Parathyroid adenoma (tissue), 2 donors: ENCODE measurements around the gene SHROOM3.
A peak's percentile ranks its signal among the peaks of the same experiment; 100 is the strongest.

ENCODE experiments used
- H2AFZ ChIP-seq: fragments of 300-600 bp; sonication (generic); one replicate; pipeline ENCODE4 v1.7.0; 2017; ENCODE audit warnings: antibody characterized with exemption, mild to moderate bottlenecking
- H3K27ac ChIP-seq: fragments of 300-600 bp; sonication (generic); one replicate; pipeline ENCODE4 v1.7.0; 2017
- H3K27me3 ChIP-seq: fragments of 300-600 bp; sonication (generic); one replicate; pipeline ENCODE4 v1.7.0; 2017; ENCODE audit warnings: low read length; ENCODE audit not compliant: control insufficient read depth, insufficient read depth
- H3K36me3 ChIP-seq: fragments of 300-600 bp; sonication (generic); one replicate; pipeline ENCODE4 v1.7.0; 2017; ENCODE audit warnings: low read length; ENCODE audit not compliant: control insufficient read depth, insufficient read depth
- H3K4me1 ChIP-seq: fragments of 300-600 bp; sonication (generic); one replicate; pipeline ENCODE4 v1.7.0; 2017; ENCODE audit warnings: control low read depth
- H3K4me2 ChIP-seq: fragments of 300-600 bp; sonication (generic); one replicate; pipeline ENCODE4 v1.7.0; 2017; ENCODE audit warnings: low read length
- H3K4me3 ChIP-seq: fragments of 300-600 bp; sonication (generic); one replicate; pipeline ENCODE4 v1.7.0; 2017; ENCODE audit warnings: low read depth, low read length
- H3K79me2 ChIP-seq: fragments of 300-600 bp; sonication (generic); one replicate; pipeline ENCODE4 v1.7.0; 2017; ENCODE audit warnings: control low read depth
- H3K9ac ChIP-seq: fragments of 300-600 bp; sonication (generic); one replicate; pipeline ENCODE4 v1.7.0; 2017; ENCODE audit warnings: mild to moderate bottlenecking
- H3K9me3 ChIP-seq: fragments of 300-600 bp; sonication (generic); one replicate; pipeline ENCODE4 v1.7.0; 2017; ENCODE audit warnings: low read length; ENCODE audit not compliant: control insufficient read depth
- TF ChIP-seq, protein P1 (sequence below): fragments of 300-600 bp; sonication (generic); IDR thresholded peaks from one replicate; pipeline ENCODE4 v1.7.0; 2017; ENCODE audit warnings: antibody characterized with exemption, mild to moderate bottlenecking
- donor health status: primary hyperparathyroidism.

SHROOM3 gene

DNA sequence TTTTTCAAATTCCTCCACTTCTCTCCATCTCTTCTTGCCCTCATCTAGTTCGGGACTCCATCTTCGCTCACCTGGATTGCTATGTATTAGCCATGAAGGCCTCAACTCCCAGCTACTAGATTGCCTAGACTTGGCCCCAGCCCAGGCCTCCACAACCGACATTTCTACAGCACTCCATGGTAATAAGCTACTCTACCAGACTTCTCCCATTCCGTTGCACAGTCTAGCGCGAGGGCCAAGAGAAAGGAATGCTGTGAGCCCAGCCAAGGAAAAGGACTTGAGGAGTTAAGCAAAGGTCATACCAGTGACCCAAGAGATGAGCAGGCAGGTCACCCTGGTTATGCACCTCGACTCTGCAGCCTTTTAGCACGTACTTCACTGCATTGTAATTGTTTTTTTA lies 387.3 kb downstream of the SHROOM3 start:
- Histone ChIP-seq H3K4me3 (no peak overlapping the region), H2AFZ (no peak overlapping the region), H3K4me2 (no peak overlapping the region), H3K9ac (no peak overlapping the region), H3K79me2 (no peaks in the 10 kb centered on the region), H3K27me3 (no peaks in the 10 kb centered on the region), H3K9me3 (no peaks in the 10 kb centered on the region), H3K27ac (no peak overlapping the region), H3K36me3 (no peaks in the 10 kb centered on the region), H3K4me1 (no peaks in the 10 kb centered on the region)
- TF ChIP-seq, protein P1, sequence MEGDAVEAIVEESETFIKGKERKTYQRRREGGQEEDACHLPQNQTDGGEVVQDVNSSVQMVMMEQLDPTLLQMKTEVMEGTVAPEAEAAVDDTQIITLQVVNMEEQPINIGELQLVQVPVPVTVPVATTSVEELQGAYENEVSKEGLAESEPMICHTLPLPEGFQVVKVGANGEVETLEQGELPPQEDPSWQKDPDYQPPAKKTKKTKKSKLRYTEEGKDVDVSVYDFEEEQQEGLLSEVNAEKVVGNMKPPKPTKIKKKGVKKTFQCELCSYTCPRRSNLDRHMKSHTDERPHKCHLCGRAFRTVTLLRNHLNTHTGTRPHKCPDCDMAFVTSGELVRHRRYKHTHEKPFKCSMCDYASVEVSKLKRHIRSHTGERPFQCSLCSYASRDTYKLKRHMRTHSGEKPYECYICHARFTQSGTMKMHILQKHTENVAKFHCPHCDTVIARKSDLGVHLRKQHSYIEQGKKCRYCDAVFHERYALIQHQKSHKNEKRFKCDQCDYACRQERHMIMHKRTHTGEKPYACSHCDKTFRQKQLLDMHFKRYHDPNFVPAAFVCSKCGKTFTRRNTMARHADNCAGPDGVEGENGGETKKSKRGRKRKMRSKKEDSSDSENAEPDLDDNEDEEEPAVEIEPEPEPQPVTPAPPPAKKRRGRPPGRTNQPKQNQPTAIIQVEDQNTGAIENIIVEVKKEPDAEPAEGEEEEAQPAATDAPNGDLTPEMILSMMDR = no peak

DNA sequence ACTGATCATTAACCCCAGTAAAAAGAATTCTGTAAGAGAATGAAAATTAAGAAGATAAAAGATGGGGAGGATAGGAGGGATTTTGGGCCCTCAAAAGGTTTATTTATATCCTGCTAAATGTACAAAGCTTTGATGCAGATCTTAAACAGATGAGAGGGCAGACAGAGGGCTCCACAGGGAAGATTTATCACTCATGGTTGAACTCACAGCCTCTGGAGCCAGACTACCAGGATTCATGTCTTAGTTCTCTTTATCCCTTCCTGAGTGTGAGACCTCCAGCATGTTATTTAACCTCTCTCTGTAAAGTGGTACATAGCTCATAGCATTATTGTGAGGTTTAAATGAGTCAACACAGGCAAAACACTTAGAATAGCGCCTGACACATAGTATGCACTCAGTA lies 388.5 kb downstream of the SHROOM3 start:
- Histone ChIP-seq H3K27me3 (no peaks in the 10 kb centered on the region), H3K79me2 (no peaks in the 10 kb centered on the region), H3K4me3 (no peak overlapping the region), H3K27ac (no peak overlapping the region), H2AFZ (no peak overlapping the region), H3K4me1 (no peaks in the 10 kb centered on the region), H3K9me3 (no peaks in the 10 kb centered on the region), H3K4me2 (no peak overlapping the region), H3K9ac (no peak overlapping the region), H3K36me3 (no peaks in the 10 kb centered on the region)
- TF ChIP-seq, protein P1 = no peak

DNA sequence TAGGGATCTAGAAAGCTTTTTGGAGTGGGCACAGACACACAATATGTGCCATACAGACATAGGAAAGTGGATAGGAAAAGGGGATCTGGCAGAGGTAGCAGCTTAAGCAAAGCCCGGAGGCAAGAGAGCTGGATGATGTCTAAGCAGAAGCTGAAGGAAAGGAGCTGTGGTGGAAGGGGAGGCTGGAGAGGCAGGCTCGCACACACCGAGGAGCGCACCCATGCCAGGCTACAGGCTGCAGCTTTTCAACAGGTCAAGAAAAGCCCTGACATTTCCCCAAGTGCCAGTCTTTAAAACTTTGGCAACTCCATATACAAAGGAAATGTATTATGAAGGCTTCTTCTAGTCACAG lies 395.6 kb downstream of the SHROOM3 start:
- Histone ChIP-seq H3K9ac (no peak overlapping the region), H3K27ac (peak overlapping the region; percentile 73), H3K9me3 (no peaks in the 10 kb centered on the region), H3K4me1 (peaks cover 16% of the 10 kb centered on the region), H3K4me2 (no peak overlapping the region), H3K36me3 (no peaks in the 10 kb centered on the region), H3K79me2 (no peaks in the 10 kb centered on the region), H3K4me3 (no peak overlapping the region), H2AFZ (peak overlapping the region; percentile 82), H3K27me3 (no peaks in the 10 kb centered on the region)
- TF ChIP-seq, protein P1 = no peak

DNA sequence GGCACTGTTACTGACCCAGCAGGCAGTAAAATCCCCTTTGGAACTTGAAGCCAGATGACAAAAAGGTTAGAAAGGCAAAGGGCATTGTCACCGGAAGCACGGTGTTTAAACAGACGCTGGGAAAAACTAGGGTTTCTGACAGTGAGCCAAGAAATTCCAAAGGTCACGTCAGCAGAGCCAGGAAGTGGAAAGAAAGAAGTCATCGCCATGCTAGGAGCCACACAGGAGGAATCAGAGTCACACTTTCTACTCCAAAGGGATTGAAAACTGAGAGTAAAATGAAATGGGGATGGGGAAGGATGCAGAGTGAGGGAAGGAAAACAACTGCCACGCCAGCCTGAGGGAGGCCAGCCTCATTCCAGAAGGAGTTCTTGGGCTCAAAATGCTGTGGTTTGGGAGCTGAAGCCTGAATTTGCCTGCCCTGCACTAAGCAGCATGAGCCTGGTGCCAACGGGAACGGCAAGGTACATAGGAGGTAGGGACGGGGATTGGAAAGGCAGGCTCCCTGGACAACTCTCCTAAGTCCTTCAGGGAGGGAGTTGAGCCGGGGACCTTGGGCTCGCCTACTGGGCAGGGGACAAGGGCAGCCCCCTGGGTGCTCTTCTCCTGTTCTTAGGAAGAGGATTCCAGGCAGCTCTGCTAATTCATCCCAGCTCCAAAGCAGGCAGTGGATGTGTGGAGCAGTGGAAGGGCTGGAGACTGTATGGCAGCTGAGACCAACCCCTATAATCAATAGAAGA lies 396.1 kb downstream of the SHROOM3 start:
- TF ChIP-seq, protein P1 = no peak
- Histone ChIP-seq H3K4me2 (no peak overlapping the region), H3K4me3 (no peak overlapping the region), H3K27me3 (no peaks in the 10 kb centered on the region), H2AFZ (peak overlapping the region; percentile 82), H3K9me3 (no peaks in the 10 kb centered on the region), H3K27ac (peak overlapping the region; percentile 73), H3K9ac (no peak overlapping the region), H3K4me1 (peaks cover 16% of the 10 kb centered on the region), H3K79me2 (no peaks in the 10 kb centered on the region), H3K36me3 (no peaks in the 10 kb centered on the region)
